Upper lobe of left lung (tissue), 6 donors: ENCODE results near the gene PPP1R12B. TPM values are rescaled to one million over a fixed set of nuclear protein-coding genes. Genes with fewer than 3 reads are reported as not detected.
"Not testable (repeated sequence)": the region's sequence is repeated elsewhere in the genome, so short reads cannot be mapped to it uniquely, and the experiment has no call there.

Source experiments
- ATAC-seq, 2 donors: fragments of 200-7000 bp; cut with Tn5 transposase; one replicate each; pipeline ENCODE4 v1.9.1; 2022; ENCODE audit warnings: mild to moderate bottlenecking in 2 of 2, moderate library complexity in 2 of 2; ENCODE audit not compliant: low FRiP score in 2 of 2
- DNase-seq, 2 donors: peaks; one replicate each; pipeline ENCODE4 v3.0.0-alpha.2; 2019 to 2020
- H3K27ac ChIP-seq, 4 donors: fragments of 200-600 bp; sonication (generic); one replicate each; pipeline ENCODE4 v1.5.1; 2016 to 2019
- H3K27me3 ChIP-seq, 4 donors: fragments of 200-600 bp; sonication (generic); one replicate each; pipeline ENCODE4 v1.5.1; 2017 to 2019
- H3K36me3 ChIP-seq, 4 donors: fragments of 200-600 bp; sonication (generic); one replicate each; pipeline ENCODE4 v1.5.1; 2016 to 2019
- H3K4me1 ChIP-seq, 4 donors: fragments of 200-600 bp; sonication (generic); one replicate each; pipeline ENCODE4 v1.5.1; 2018 to 2019
- H3K4me3 ChIP-seq, 4 donors: fragments of 200-600 bp; sonication (generic); one replicate each; pipeline ENCODE4 v1.5.1; 2017 to 2019; ENCODE audit warnings: mild to moderate bottlenecking in 2 of 4, moderate library complexity in 1 of 4
- H3K9me3 ChIP-seq, 4 donors: fragments of 200-600 bp; sonication (generic); one replicate each; pipeline ENCODE4 v1.5.1; 2018 to 2019
- CTCF ChIP-seq, 6 experiments: fragments of 450-650 bp in 4 of 6; fragments of 200-600 bp in 2 of 6; sonication (generic) in 2 of 6; IDR thresholded peaks; one replicate each; pipeline ENCODE4 v1.5.1; 2016 to 2019; ENCODE audit warnings: antibody characterized with exemption in 6 of 6
- EP300 ChIP-seq, 4 donors: sonication (generic); formaldehyde crosslinking; IDR thresholded peaks; one replicate each; pipeline ENCODE4 v1.5.1; 2017; ENCODE audit warnings: antibody characterized with exemption in 4 of 4, control low read depth in 2 of 4
- POLR2A ChIP-seq, 4 donors: fragments of 450-650 bp; IDR thresholded peaks; one replicate each; pipeline ENCODE4 v1.5.1; 2016 to 2017; ENCODE audit warnings: antibody characterized with exemption in 4 of 4, mild to moderate bottlenecking in 2 of 4
- POLR2AphosphoS5 ChIP-seq, 2 donors: sonication (generic); formaldehyde crosslinking; IDR thresholded peaks; one replicate each; pipeline ENCODE4 v1.5.1; 2017; ENCODE audit warnings: antibody characterized with exemption in 2 of 2
- WGBS, 2 donors: methylation state at CpG; one replicate each; pipeline ENCODE4 v1.1.5; 2017 to 2018; 5-methylcytosine and 5-hydroxymethylcytosine counted together
- total RNA-seq, 6 donors: library from RNA; depleted of rRNA in 4 of 6; stranded (reverse); fragments of >200 nt in 4 of 6; gene quantifications; one replicate each; pipeline versions ENCODE4 v1.1.0 to v1.2.1, GENCODE V29; 2016 to 2021
- donor health status: DM: no; HTN: no; CAD: no; lungs with moderate emphysema.
- donor health status: DM: no; HTN: yes; CAD: no; lungs with severe emphysema.

PPP1R12B gene
- total RNA-seq, 6 donors from 2014 or later, result 27.6 to 120 (median 40.5) TPM

- TF ChIP-seq CTCF (IDR thresholded peaks at IDR 0.05) (peak; percentile 16 to 74 (median 61)), EP300 (IDR thresholded peaks at IDR 0.05) (no peak)
- WGBS, 2 donors, result 70 to 74% methylated on average over 4 of the region's 4 CpGs
- Histone ChIP-seq H3K36me3 (no peaks in the 10 kb centered on the region), H3K27ac (no peak overlapping the region), H3K9me3 (no peaks in the 10 kb centered on the region), H3K27me3 (no peaks in the 10 kb centered on the region), H3K4me3 (no peak overlapping the region), H3K4me1 (peaks cover 4 to 16% (median 7%) of the 10 kb centered on the region in 4 donors)
- ATAC-seq (no peak), DNase-seq (no peak)
Measured at GRCh38 chr1:202343652-202344349, 4.7 kb upstream of the PPP1R12B start.

GRCh38 chr1:202348005-202348508 is 442 bp upstream of the PPP1R12B start:
- WGBS, 2 donors, result 48 to 51% methylated on average over 6 of the region's 6 CpGs
- no peak for ATAC-seq

GRCh38 chr1:202349206-202349928 is 868 bp downstream of the PPP1R12B start:
- TF ChIP-seq POLR2AphosphoS5 (IDR thresholded peaks at IDR 0.05) (no peak), CTCF (IDR thresholded peaks at IDR 0.05) (no peak), EP300 (IDR thresholded peaks at IDR 0.05) (no peak), POLR2A (IDR thresholded peaks at IDR 0.05) (no peak)

More at GRCh38 chr1:202348005-202348508, 442 bp upstream of the PPP1R12B start:
- DNase-seq, result no peak
- Histone ChIP-seq H3K4me3 (peak overlapping the region in 3 of 4 donors; percentile 87 to 99 (median 97)), H3K9me3 (no peaks in the 10 kb centered on the region), H3K27ac (peak overlapping the region in 2 of 4 donors; percentile 51 to 96), H3K27me3 (no peaks in the 10 kb centered on the region), H3K36me3 (no peaks in the 10 kb centered on the region), H3K4me1 (peaks cover 7 to 16% (median 15%) of the 10 kb centered on the region in 4 donors)
- no peak for TF ChIP-seq POLR2A (IDR thresholded peaks at IDR 0.05)
- TF ChIP-seq POLR2AphosphoS5 (IDR thresholded peaks at IDR 0.05), result no peak
- no peak for TF ChIP-seq EP300 (IDR thresholded peaks at IDR 0.05)
- TF ChIP-seq CTCF (IDR thresholded peaks at IDR 0.05), result no peak

GRCh38 chr1:202351725-202352124 is 3.2 kb downstream of the PPP1R12B start:
- no peaks in the 10 kb centered on the region for H3K36me3 ChIP-seq
- ATAC-seq, result no peak

More at GRCh38 chr1:202349206-202349928, 868 bp downstream of the PPP1R12B start:
- 8% methylated on average over 11 to 12 of the region's 12 CpGs for WGBS, 2 donors
- Histone ChIP-seq H3K9me3 (no peaks in the 10 kb centered on the region), H3K36me3 (no peaks in the 10 kb centered on the region), H3K4me3 (peak overlapping the region; percentile 87 to 99 (median 98)), H3K4me1 (peaks cover 7 to 16% (median 15%) of the 10 kb centered on the region in 4 donors), H3K27me3 (no peaks in the 10 kb centered on the region), H3K27ac (peak overlapping the region; percentile 86 to 96 (median 92))
- no peak for DNase-seq
- ATAC-seq, result peak; percentile 1 to 81

GRCh38 chr1:202352583-202353197 is 4.2 kb downstream of the PPP1R12B start:
- not testable (repeated sequence) for H3K27ac ChIP-seq, DNase-seq, H3K4me3 ChIP-seq, H3K27me3 ChIP-seq, H3K36me3 ChIP-seq, H3K9me3 ChIP-seq, ATAC-seq
- H3K4me1 ChIP-seq, result peaks cover 7 to 16% (median 15%) of the 10 kb centered on the region in 4 donors
- 91 to 95% methylated on average over 11 of the region's 11 CpGs for WGBS, 2 donors

More at GRCh38 chr1:202351725-202352124, 3.2 kb downstream of the PPP1R12B start:
- WGBS, 2 donors, result 69 to 78% methylated on average over 2 of the region's 2 CpGs
- no peaks in the 10 kb centered on the region for H3K27me3 ChIP-seq
- TF ChIP-seq POLR2A (IDR thresholded peaks at IDR 0.05), result no peak
- no peak for TF ChIP-seq CTCF (IDR thresholded peaks at IDR 0.05)
- TF ChIP-seq POLR2AphosphoS5 (IDR thresholded peaks at IDR 0.05), result no peak
- TF ChIP-seq EP300 (IDR thresholded peaks at IDR 0.05), result no peak
- no peak overlapping the region for H3K4me3 ChIP-seq
- DNase-seq, result no peak
- H3K9me3 ChIP-seq, result no peaks in the 10 kb centered on the region
- peaks cover 7 to 16% (median 15%) of the 10 kb centered on the region in 4 donors for H3K4me1 ChIP-seq
- H3K27ac ChIP-seq, result no peak overlapping the region
